H1 (cell line): Measurements from ENCODE around the gene CEMIP2. TPM values are rescaled to one million over a fixed set of nuclear protein-coding genes. Genes with fewer than 3 reads are reported as not detected.

Experiments
- CTCF ChIA-PET: fragments of 300-600 bp; sonication (Branson Sonifier 250); formaldehyde crosslinking; loops from one replicate; lab custom pipeline; 2021; ENCODE audit not compliant: partially characterized antibody; lab: Charles Lee
- POLR2A ChIA-PET: fragments of 300-600 bp; sonication (Branson Sonifier 250); formaldehyde crosslinking; loops from one replicate; lab custom pipeline; 2021; ENCODE audit warnings: inconsistent platforms; ENCODE audit not compliant: partially characterized antibody; lab: Charles Lee
- DNase-seq, 2 experiments: peaks; one replicate each; pipeline versions ENCODE4 v3.0.0 to v3.0.0-alpha.2; 2010 to 2022; ENCODE audit warnings: low spot score in 2 of 2, low read depth in 1 of 2, mixed read lengths in 1 of 2
- FAIRE-seq: peaks from 2 replicates; lab custom pipeline; 2011; peaks lifted over from hg19 to GRCh38; lab: Jason Lieb, UNC
- H2AFZ ChIP-seq: 2 replicates; pipeline ENCODE4 v1.8.1; 2012; ENCODE audit warnings: low read length, inconsistent platforms
- H2AK5ac ChIP-seq: 2 replicates; pipeline ENCODE4 v1.6.1; 2013; ENCODE audit warnings: low read depth, low read length
- H2BK120ac ChIP-seq: replicated peaks from 2 replicates; pipeline ENCODE3; 2013; ENCODE audit warnings: low read depth, low read length, inconsistent platforms
- H2BK12ac ChIP-seq: 2 replicates; pipeline ENCODE4 v1.6.1; 2013; ENCODE audit warnings: low read depth, low read length
- H2BK15ac ChIP-seq: 2 replicates; pipeline ENCODE4 v1.6.1; 2013; ENCODE audit warnings: low read length
- H2BK20ac ChIP-seq: 2 replicates; pipeline ENCODE4 v1.6.1; 2013; ENCODE audit warnings: low read length
- H2BK5ac ChIP-seq: 2 replicates; pipeline ENCODE4 v1.6.1; 2013; ENCODE audit warnings: low read depth, low read length
- H3K14ac ChIP-seq: 2 replicates; pipeline ENCODE4 v1.6.1; 2013; ENCODE audit warnings: inconsistent platforms; ENCODE audit not compliant: insufficient read length
- H3K18ac ChIP-seq: 2 replicates; pipeline ENCODE4 v1.6.1; 2013; ENCODE audit warnings: low read length; ENCODE audit errors: extremely low read depth
- H3K23ac ChIP-seq: 2 replicates; pipeline ENCODE4 v1.6.1; 2013; ENCODE audit warnings: inconsistent platforms; ENCODE audit not compliant: insufficient read length
- H3K23me2 ChIP-seq: 2 replicates; pipeline ENCODE4 v1.6.1; 2013; ENCODE audit warnings: low read depth, low read length
- H3K27ac ChIP-seq: 2 replicates; pipeline ENCODE4 v1.6.1; 2011; ENCODE audit warnings: low read depth, low read length, inconsistent platforms
- H3K27me3 ChIP-seq, 4 experiments: replicated peaks in 1 of 4; 1 replicate in 1 of 4; 2 replicates in 3 of 4; pipeline versions ENCODE4 v1.6.1 to v1.8.1; 2011 to 2013; ENCODE audit warnings: low read length in 3 of 4, mild to moderate bottlenecking in 3 of 4, inconsistent platforms in 2 of 4, mixed read lengths in 2 of 4, moderate library complexity in 1 of 4; ENCODE audit not compliant: control insufficient read depth in 3 of 4, insufficient read depth in 3 of 4; ENCODE audit errors: extremely low read depth in 1 of 4
- H3K36me3 ChIP-seq, 4 experiments: 2 replicates each; pipeline versions ENCODE4 v1.6.1 to v1.8.1; 2011 to 2013; ENCODE audit warnings: mild to moderate bottlenecking in 4 of 4, low read length in 3 of 4, moderate library complexity in 2 of 4, control low read depth in 1 of 4, inconsistent platforms in 1 of 4; ENCODE audit not compliant: insufficient read depth in 4 of 4, control insufficient read depth in 2 of 4
- H3K4ac ChIP-seq: replicated peaks from 2 replicates; pipeline ENCODE3; 2013; ENCODE audit warnings: low read length, low read depth, mixed read lengths, inconsistent platforms; ENCODE audit not compliant: insufficient read length
- H3K4me1 ChIP-seq, 4 experiments: replicated peaks in 1 of 4; 1 replicate in 1 of 4; 2 replicates in 3 of 4; pipeline versions ENCODE4 v1.6.1 to v1.8.1; 2011 to 2013; ENCODE audit warnings: low read length in 3 of 4, inconsistent platforms in 2 of 4, mixed read lengths in 1 of 4; ENCODE audit not compliant: insufficient read depth in 4 of 4, control insufficient read depth in 3 of 4
- H3K4me2 ChIP-seq, 2 experiments: 2 replicates each; pipeline versions ENCODE4 v1.6.1 to v1.8.1; 2011 to 2013; ENCODE audit warnings: low read depth in 2 of 2, low read length in 2 of 2, control low read depth in 1 of 2, inconsistent platforms in 1 of 2, mild to moderate bottlenecking in 1 of 2; ENCODE audit not compliant: insufficient read depth in 1 of 2
- H3K4me3 ChIP-seq, 4 experiments: fragments of 200-600, 300-600 bp in 1 of 4; sonication (generic), shearing (Covaris generic), sonication (Bioruptor Twin) in 1 of 4; 2 replicates each; pipeline versions ENCODE4 v1.5.1 to v1.8.1; 2011 to 2016; ENCODE audit warnings: low read length in 4 of 4, low read depth in 3 of 4, control low read depth in 2 of 4, inconsistent platforms in 2 of 4, mild to moderate bottlenecking in 2 of 4, mixed read lengths in 1 of 4, moderate library complexity in 1 of 4; ENCODE audit not compliant: insufficient read depth in 2 of 4; ENCODE audit errors: extremely low read depth in 1 of 4
- H3K56ac ChIP-seq: replicated peaks from 2 replicates; pipeline ENCODE3; 2013; ENCODE audit warnings: low read depth, mild to moderate bottlenecking, mixed read lengths, low read length, inconsistent platforms; ENCODE audit not compliant: insufficient read length
- H3K79me1 ChIP-seq: 2 replicates; pipeline ENCODE4 v1.6.1; 2013; ENCODE audit warnings: low read depth, low read length, control low read depth
- H3K79me2 ChIP-seq, 2 experiments: 2 replicates each; pipeline versions ENCODE4 v1.6.1 to v1.8.1; 2012 to 2013; ENCODE audit warnings: low read length in 2 of 2, mild to moderate bottlenecking in 2 of 2, inconsistent platforms in 1 of 2; ENCODE audit not compliant: insufficient read depth in 2 of 2, control insufficient read depth in 1 of 2
- H3K9ac ChIP-seq, 4 experiments: replicated peaks in 1 of 4; 1 replicate in 1 of 4; 2 replicates in 3 of 4; pipeline versions ENCODE4 v1.6.1 to v1.8.1; 2011 to 2013; ENCODE audit warnings: low read depth in 3 of 4, low read length in 3 of 4, control low read depth in 2 of 4, mild to moderate bottlenecking in 2 of 4, moderate library complexity in 2 of 4, inconsistent platforms in 1 of 4; ENCODE audit errors: extremely low read depth in 1 of 4
- H3K9me3 ChIP-seq, 2 experiments: 2 replicates each; pipeline versions ENCODE4 v1.6.1 to v1.8.1; 2012 to 2013; ENCODE audit warnings: mild to moderate bottlenecking in 2 of 2, moderate library complexity in 2 of 2, control low read depth in 1 of 2, inconsistent platforms in 1 of 2, low read depth in 1 of 2, low read length in 1 of 2, mixed read lengths in 1 of 2; ENCODE audit not compliant: insufficient read depth in 2 of 2
- H4K20me1 ChIP-seq, 2 experiments: replicated peaks in 1 of 2; 2 replicates each; pipeline versions ENCODE3 to v1.8.1; 2011 to 2013; ENCODE audit warnings: inconsistent platforms in 2 of 2, low read length in 2 of 2, mild to moderate bottlenecking in 1 of 2; ENCODE audit not compliant: insufficient read depth in 2 of 2, control insufficient read depth in 1 of 2
- H4K5ac ChIP-seq: 2 replicates; pipeline ENCODE4 v1.6.1; 2013; ENCODE audit warnings: low read length, low read depth, mixed read lengths, inconsistent platforms; ENCODE audit not compliant: insufficient read length
- H4K8ac ChIP-seq: 2 replicates; pipeline ENCODE4 v1.8.0; 2013; ENCODE audit warnings: mild to moderate bottlenecking, moderate library complexity, low read length, inconsistent platforms; ENCODE audit not compliant: insufficient read depth; ENCODE audit errors: extremely low read depth
- H4K91ac ChIP-seq: replicated peaks from 2 replicates; pipeline ENCODE3; 2013; ENCODE audit warnings: low read length, mixed read lengths, inconsistent platforms; ENCODE audit not compliant: insufficient read length
- FOSL1 ChIP-seq: IDR thresholded peaks from 2 replicates; pipeline ENCODE4 v1.6.1; 2011; ENCODE audit warnings: mild to moderate bottlenecking, low read depth, low read length, moderate library complexity; ENCODE audit not compliant: insufficient read depth
- HDAC2 ChIP-seq, 2 experiments: fragments of 300-600 bp in 1 of 2; sonication (generic) in 1 of 2; IDR thresholded peaks; 2 replicates each; pipeline ENCODE4 v1.6.1; 2011 to 2012; ENCODE audit warnings: low read depth in 2 of 2, low read length in 2 of 2, mild to moderate bottlenecking in 2 of 2, moderate library complexity in 2 of 2, borderline replicate concordance in 1 of 2, inconsistent platforms in 1 of 2
- RAD21 ChIP-seq, 2 experiments: IDR thresholded peaks in 1 of 2; conservative IDR thresholded peaks in 1 of 2; 2 replicates each; pipeline ENCODE4 v1.6.1; 2011; ENCODE audit warnings: low read depth in 2 of 2, low read length in 2 of 2, improper control_type of control experiment in 1 of 2, inconsistent platforms in 1 of 2, mild to moderate bottlenecking in 1 of 2, moderate library complexity in 1 of 2
- ZNF274 ChIP-seq: IDR thresholded peaks from 2 replicates; pipeline ENCODE4 v1.7.0; 2012; ENCODE audit warnings: low read length, borderline replicate concordance; ENCODE audit errors: extremely low read depth
- WGBS, 2 experiments: shearing (Covaris generic) in 1 of 2; methylation state at CpG; one replicate each; pipeline versions ENCODE4 v1.1.6 to v1.1.7; 2013 to 2015; ENCODE audit warnings: low lambda C conversion rate in 2 of 2, mixed read lengths in 2 of 2, inconsistent platforms in 1 of 2, low coverage in 1 of 2, missing lambda C conversion rate in 1 of 2; ENCODE audit not compliant: insufficient replicate concordance in 2 of 2, insufficient coverage in 1 of 2, insufficient read length in 1 of 2; ENCODE audit errors: extremely low coverage in 1 of 2, missing lambda C conversion rate in 1 of 2; 5-methylcytosine and 5-hydroxymethylcytosine counted together
- polyA plus RNA-seq, 7 experiments: library from polyadenylated mRNA; depleted of rRNA in 3 of 7; stranded (reverse) in 5 of 7; unstranded in 2 of 7; fragments of >200 nt in 5 of 7; fragments of 200-250 nt in 2 of 7; gene quantifications; 1 replicate in 5 of 7; 2 replicates in 1 of 7; 4 replicates in 1 of 7; pipeline versions ENCODE4 v1.2.1 to v1.2.3, GENCODE V29; 2011 to 2013; ENCODE audit warnings: missing spikeins in 2 of 7, mixed read lengths in 2 of 7
- total RNA-seq: library from RNA; stranded (reverse); fragmentation: NEBNext Ultra II Directional; extraction: Animal tissue kit (Norgen Biotek cat#: 25700); gene quantifications from 2 replicates; pipeline ENCODE4 v1.2.1, GENCODE V29; 2021

CEMIP2 gene
- total and polyA plus RNA-seq, 2 of the 8 experiments (the other 6 are each of a cell fraction or from before 2014, with no cell fraction given): 25.2 to 52.1 TPM

- H3K9ac ChIP-seq: no peak overlapping the region
- no peaks in the 10 kb centered on the region for H3K79me1 ChIP-seq
- no peaks in the 10 kb centered on the region for H3K79me2 ChIP-seq
- H3K56ac ChIP-seq: no peak overlapping the region
- H2AK5ac ChIP-seq: no peak overlapping the region
- H2BK20ac ChIP-seq: no peak overlapping the region
- H3K36me3 ChIP-seq: no peaks in the 10 kb centered on the region
- H4K20me1 ChIP-seq: no peaks in the 10 kb centered on the region
- DNase-seq: no peak
- H3K4me1 ChIP-seq: peaks cover 0 to 3% (median under 1%) of the 10 kb centered on the region in 4 experiments; a peak in 2 of 7 replicates
- POLR2A ChIA-PET: interaction anchor here (0.6 kb wide), 1 partner anchor 173 kb away, joined by 3 read pairs; no protein-coding TSS in a partner anchor
- no peaks in the 10 kb centered on the region for H3K27me3 ChIP-seq
- H2BK12ac ChIP-seq: peak overlapping the region; percentile 13; the same call in 1 of the 2 replicates
- H2BK5ac ChIP-seq: no peak overlapping the region
- no peak overlapping the region for H3K14ac ChIP-seq
- no peak overlapping the region for H3K27ac ChIP-seq
- 77% methylated on average over 9 of the region's 9 CpGs; no CpG with 5 or more reads in 1 of the 2 experiments for WGBS, 2 experiments
- 0 out of 2 replicates have a peak overlapping the region, but pooled peaks have one; percentile 55 for H2AFZ ChIP-seq
- no peak overlapping the region for H4K8ac ChIP-seq
- TF ChIP-seq RAD21 (IDR thresholded peaks at IDR 0.05 in 1 of 2, conservative IDR thresholded peaks at IDR 0.05 in 1 of 2; ENCODE audit: low read depth in 2 of 2, low read length in 2 of 2): no peak
- no peak for TF ChIP-seq ZNF274
- TF ChIP-seq FOSL1: no peak
- TF ChIP-seq HDAC2 (IDR thresholded peaks at IDR 0.05; ENCODE audit: borderline replicate concordance in 1 of 2, low read depth in 2 of 2, low read length in 2 of 2): no peak
- TF ChIP-seq, all 59 proteins: peak for 0
- Histone ChIP-seq H4K5ac (no peak overlapping the region), H3K18ac (no peak overlapping the region), H3K4me3 (no peak overlapping the region), H3K9me3 (no peaks in the 10 kb centered on the region), H2BK120ac (no peak overlapping the region), H4K91ac (no peak overlapping the region), H3K23me2 (no peaks in the 10 kb centered on the region), H3K4ac (no peak overlapping the region), H3K4me2 (no peak overlapping the region), H2BK15ac (no peak overlapping the region), H3K23ac (no peak overlapping the region)
- no peak for FAIRE-seq
- CTCF ChIA-PET: interaction anchor here (0.6 to 5.4 kb wide), 13 partner anchors 10 to 1004 kb away, joined by 3 to 48 read pairs (median 4); no protein-coding TSS in a partner anchor
Measured at GRCh38 chr9:71816916-71817451, 48.7 kb upstream of the CEMIP2 start.
